SU-DHL-6 (cell line): ENCODE data around the gene ADAMTS4.

Experiments used
- CTCF ChIP-seq: fragments of 200-600 bp; sonication (generic); IDR thresholded peaks from one replicate; pipeline ENCODE4 v1.5.1; 2017; ENCODE audit warnings: antibody characterized with exemption, mild to moderate bottlenecking, low read length, moderate library complexity; ENCODE audit not compliant: insufficient read depth, poor library complexity, severe bottlenecking
- EZH2phosphoT487 ChIP-seq: fragments of 200-600 bp; sonication (generic), shearing (Covaris generic); conservative IDR thresholded peaks from 2 replicates; pipeline ENCODE4 v1.6.1; 2018; ENCODE audit warnings: mild to moderate bottlenecking, antibody characterized with exemption, low read length, moderate library complexity, mixed read lengths

GRCh38 chr1:161220002-161220401, 21.1 kb upstream of the ADAMTS4 start:
- TF ChIP-seq CTCF: no peak
- no peak for TF ChIP-seq EZH2phosphoT487
